WI38 (cell line): ENCODE measurements around the gene MARK3.

Source experiments
- H3K4me3 ChIP-seq: 2 replicates; pipeline ENCODE4 v1.5.1; 2011; ENCODE audit warnings: low read depth, mild to moderate bottlenecking, control low read depth, low read length
- TF ChIP-seq, protein P1 (sequence below): IDR thresholded peaks from 2 replicates; pipeline ENCODE4 v1.5.1; 2012; ENCODE audit warnings: low read depth, mild to moderate bottlenecking, control low read depth, low read length

Gene MARK3

DNA sequence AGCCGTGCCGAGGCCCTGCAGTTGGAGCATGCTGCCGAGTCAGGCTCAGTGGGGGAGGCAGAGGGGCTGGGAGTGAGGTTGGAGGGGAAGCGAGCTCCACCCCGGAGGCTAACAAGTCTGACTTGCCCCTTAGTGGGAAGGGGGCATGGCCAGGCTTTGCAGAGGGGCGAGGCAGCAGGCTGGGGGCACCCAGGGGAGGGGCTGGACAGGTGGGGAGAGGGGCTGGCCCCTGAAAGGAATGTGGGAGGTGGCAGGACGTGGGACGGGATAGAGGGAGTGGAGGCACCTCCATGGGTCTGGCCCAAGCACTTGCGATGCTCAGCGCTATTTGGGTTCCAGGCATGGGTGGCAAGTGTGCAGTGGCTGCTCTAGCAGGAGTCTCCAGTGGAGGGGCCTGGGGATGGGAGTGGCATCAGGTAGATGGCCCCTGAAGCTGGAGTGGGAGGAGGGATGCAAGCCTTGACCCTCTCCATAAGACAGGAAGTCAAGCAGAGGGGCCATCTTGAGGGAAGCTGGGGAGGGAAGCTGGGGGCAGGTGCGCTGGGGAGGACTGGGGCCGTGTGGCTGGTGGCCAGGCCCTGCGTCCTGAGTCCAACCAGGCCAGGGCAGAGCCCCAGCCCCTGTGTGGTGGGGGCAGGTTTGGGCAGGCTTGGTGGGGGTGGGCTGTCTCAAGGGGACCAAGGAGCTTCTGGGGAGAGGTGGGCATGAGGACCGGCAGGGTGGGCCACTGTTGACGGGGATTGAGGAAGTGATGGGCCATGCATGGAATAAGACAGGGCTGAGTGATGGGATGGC lies 146.4 kb downstream of the MARK3 start:
- no peak overlapping the region for H3K4me3 ChIP-seq
- TF ChIP-seq, protein P1, sequence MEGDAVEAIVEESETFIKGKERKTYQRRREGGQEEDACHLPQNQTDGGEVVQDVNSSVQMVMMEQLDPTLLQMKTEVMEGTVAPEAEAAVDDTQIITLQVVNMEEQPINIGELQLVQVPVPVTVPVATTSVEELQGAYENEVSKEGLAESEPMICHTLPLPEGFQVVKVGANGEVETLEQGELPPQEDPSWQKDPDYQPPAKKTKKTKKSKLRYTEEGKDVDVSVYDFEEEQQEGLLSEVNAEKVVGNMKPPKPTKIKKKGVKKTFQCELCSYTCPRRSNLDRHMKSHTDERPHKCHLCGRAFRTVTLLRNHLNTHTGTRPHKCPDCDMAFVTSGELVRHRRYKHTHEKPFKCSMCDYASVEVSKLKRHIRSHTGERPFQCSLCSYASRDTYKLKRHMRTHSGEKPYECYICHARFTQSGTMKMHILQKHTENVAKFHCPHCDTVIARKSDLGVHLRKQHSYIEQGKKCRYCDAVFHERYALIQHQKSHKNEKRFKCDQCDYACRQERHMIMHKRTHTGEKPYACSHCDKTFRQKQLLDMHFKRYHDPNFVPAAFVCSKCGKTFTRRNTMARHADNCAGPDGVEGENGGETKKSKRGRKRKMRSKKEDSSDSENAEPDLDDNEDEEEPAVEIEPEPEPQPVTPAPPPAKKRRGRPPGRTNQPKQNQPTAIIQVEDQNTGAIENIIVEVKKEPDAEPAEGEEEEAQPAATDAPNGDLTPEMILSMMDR = no peak

DNA sequence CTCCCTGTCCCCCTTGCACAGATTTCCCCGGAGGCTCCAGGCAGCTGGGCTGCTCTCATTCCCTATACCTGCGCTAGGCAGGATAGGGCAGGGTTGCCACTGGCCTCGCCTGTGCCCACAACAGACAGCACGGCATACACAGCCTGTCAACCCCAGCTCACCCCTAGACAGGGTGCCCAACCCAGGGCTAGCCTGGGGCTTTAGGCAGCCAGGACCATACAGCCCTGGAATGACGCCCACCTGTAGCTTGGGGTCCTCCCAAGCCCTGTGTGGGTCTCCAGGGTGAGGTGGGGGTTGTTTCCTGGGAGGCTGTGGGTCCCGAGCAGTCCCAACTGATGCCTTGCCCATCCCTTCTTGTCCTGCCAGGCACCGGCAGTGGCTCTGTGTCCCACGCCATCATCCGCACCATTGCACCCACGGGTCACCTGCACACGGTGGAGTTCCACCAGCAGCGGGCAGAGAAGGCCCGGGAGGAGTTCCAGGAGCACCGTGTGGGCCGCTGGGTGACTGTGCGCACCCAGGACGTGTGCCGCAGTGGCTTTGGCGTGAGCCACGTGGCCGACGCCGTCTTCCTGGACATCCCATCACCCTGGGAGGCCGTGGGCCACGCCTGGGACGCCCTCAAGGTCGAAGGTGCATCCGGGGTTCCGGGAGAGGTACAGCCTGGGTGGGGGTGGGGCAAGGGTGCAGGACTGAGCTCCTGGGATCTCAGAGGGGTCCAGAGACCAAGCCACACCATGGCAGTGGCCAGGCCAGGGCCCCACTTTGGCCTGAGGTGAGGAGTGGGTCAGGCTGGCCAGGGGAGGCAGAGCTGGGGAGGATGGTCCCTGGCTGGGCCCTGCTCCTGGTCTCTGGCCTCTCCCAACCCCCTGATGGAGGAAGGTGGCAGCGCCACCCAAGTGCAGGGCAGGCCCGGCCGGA lies 147.3 kb downstream of the MARK3 start:
- no peak overlapping the region for H3K4me3 ChIP-seq
- TF ChIP-seq, protein P1 = no peak

DNA sequence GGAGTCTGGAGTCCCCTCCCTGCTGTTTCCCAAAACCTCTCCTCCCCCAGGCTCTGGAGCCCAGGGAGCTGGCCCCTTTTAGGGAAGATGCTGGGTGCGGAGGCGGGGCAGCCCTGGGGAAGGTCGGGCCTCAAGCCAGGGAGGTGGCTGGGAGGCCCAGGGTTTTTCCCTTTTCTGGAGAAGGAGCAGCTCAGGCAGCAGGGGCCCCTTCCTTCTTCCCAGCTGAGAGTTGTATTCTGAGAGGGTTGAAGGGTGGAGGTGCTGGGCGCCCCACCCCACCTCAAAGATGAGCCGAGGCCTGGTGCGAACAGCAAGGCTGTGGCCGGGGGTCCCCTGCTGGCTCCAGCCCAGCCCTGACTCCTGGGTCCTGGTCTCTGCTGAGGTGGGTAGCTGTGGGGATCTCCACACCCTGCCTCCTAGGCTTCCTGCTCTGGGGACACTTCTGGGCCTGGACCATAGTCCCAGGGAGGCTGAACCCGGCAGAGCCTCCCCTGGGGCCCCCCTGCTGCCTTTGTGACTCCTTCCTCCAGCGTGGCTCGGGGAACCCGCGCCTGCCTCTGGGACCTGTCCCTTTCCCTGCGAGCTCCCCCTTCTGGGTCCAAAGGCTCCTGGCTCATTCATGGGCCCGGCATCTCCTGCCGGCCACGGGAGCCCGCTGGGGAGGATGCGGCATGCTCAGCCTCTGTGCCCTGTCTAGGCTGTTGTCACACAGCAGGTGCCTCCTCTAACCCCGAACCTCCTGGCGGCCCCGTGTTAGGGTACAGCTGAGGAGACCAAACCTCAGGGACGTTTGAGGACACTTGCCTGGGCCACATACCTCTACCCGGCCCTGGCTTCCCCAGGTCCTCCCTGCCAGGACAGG lies 148.2 kb downstream of the MARK3 start:
- no peak overlapping the region for H3K4me3 ChIP-seq
- TF ChIP-seq, protein P1 = no peak

DNA sequence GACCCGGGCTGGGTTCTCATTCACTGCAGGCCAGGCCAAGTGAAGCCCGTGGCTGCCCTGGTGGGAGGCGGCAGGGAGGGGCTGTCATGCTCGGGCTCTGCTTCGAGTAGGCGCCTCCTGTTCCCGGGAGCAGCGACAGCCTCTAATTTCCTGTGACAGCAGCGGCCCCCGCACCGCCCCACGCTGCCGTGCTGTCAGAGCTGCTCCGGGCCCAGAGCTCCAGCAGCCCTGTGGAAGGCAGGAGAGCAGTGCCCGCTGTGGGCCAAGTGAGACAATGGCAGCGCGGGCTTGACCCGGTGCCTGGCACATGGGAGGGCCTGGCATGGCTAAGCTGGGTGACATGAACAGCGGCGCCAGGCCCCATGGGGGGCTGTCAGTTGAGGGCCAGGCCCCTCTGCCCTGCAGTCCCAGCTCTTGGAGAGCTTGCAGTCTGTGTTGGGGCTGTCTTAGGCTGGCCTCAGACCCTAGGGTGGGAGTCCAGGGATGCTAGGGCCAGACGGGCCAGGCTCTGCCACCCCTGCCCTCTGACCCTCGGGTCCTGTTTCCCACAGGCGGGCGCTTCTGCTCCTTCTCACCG lies 148.9 kb downstream of the MARK3 start:
- TF ChIP-seq, protein P1 = no peak
- no peak overlapping the region for H3K4me3 ChIP-seq

DNA sequence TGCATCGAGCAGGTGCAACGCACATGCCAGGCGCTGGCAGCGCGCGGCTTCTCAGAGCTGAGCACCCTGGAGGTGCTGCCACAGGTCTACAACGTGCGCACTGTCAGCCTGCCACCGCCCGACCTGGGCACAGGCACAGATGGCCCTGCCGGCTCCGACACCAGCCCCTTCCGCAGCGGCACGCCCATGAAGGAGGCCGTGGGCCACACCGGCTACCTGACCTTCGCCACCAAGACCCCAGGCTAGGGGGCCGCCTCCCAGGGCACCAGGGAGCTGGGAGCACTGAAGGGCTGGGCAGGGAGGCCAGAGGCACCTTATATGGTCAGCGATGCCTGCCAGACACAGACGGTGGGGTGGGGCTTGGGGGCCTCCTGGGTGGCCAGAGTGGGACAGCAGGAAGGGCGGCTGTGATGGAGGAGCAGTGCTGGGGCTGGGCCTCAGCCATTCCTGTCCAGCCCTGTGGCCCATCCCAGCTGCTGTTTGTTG lies 149.4 kb downstream of the MARK3 start:
- no peak overlapping the region for H3K4me3 ChIP-seq
- TF ChIP-seq, protein P1 = no peak

DNA sequence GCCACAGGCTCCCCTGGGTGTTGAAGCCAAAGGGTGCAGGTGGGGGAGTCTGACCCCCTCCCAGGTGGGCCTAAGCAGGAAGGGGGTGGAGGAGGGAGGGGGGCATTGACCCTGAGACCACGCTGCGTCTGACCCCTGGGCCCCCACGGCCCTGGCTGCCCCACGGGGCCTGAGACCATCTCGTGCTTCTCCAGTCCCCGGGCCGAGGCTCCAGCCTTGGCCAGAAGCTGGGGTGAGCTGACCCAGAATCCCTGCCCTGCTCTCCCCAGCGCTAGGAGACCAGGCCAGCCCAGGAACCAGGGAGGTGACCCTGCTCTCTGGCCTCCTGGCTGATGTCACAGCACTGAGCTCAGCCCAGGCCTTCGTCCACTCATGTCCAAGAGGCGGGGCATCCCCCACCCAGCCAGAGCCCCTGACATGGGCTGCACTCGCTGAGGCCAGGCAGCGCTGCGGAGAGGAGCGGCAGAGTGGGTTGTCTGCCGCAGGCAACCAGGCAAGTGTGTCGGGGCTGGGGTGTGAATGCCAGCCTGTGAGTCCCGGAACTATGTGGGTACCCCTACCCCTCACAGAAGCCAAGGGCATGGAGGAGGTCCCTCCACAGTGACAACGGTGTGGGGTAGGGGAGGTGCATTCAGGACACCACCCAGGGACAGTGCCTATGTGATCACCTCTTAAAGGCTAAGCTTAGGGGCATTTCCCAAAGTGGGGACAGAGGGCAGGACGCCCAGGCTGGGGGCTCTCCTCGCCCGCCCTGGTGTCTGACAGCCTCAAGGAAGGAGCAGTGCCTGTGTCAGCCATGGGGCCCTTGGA lies 150.1 kb downstream of the MARK3 start:
- TF ChIP-seq, protein P1 = no peak
- H3K4me3 ChIP-seq = no peak overlapping the region
